ENCODE data around the gene P2RX7.

P2RX7 gene

GRCh38 chr12:121090586-121091514 lies 41.8 kb upstream of the P2RX7 start:
- Histone ChIP-seq H3K4me3 (ENCODE audit: low read length) (no peak overlapping the region), H3K9me3 (replicated peaks; ENCODE audit: low read length) (no peaks in the 10 kb centered on the region), H3K4me2 (ENCODE audit: low read length) (no peak overlapping the region), H3K9ac (ENCODE audit: low read depth, low read length) (no peak overlapping the region), H3K4me1 (ENCODE audit: control insufficient read depth, insufficient read depth, low read length) (peaks cover 6% of the 10 kb centered on the region), H3K27me3 (ENCODE audit: control insufficient read depth, insufficient read depth, low read length) (peaks cover 55% of the 10 kb centered on the region), H3K36me3 (ENCODE audit: insufficient read depth, low read length) (no peaks in the 10 kb centered on the region)

GRCh38 chr12:121092034-121092433 lies 40.6 kb upstream of the P2RX7 start:
- Histone ChIP-seq H3K9me3 (replicated peaks; ENCODE audit: low read length) (no peaks in the 10 kb centered on the region), H3K9ac (ENCODE audit: low read depth, low read length) (no peak overlapping the region), H3K27me3 (ENCODE audit: control insufficient read depth, insufficient read depth, low read length) (peaks cover 45% of the 10 kb centered on the region), H3K4me3 (ENCODE audit: low read length) (no peak overlapping the region), H3K4me2 (ENCODE audit: low read length) (no peak overlapping the region), H3K4me1 (ENCODE audit: control insufficient read depth, insufficient read depth, low read length) (peaks cover 6% of the 10 kb centered on the region), H3K36me3 (ENCODE audit: insufficient read depth, low read length) (no peaks in the 10 kb centered on the region)

- no peak overlapping the region for H3K4me3 ChIP-seq (ENCODE audit: low read length)
- H3K9me3 ChIP-seq (replicated peaks; ENCODE audit: low read length) = no peaks in the 10 kb centered on the region
- no peaks in the 10 kb centered on the region for H3K36me3 ChIP-seq (ENCODE audit: insufficient read depth, low read length)
- H3K4me1 ChIP-seq (ENCODE audit: control insufficient read depth, insufficient read depth, low read length) = peaks cover 6% of the 10 kb centered on the region
- H3K9ac ChIP-seq (ENCODE audit: low read depth, low read length) = no peak overlapping the region
- no peak overlapping the region for H3K4me2 ChIP-seq (ENCODE audit: low read length)
- H3K27me3 ChIP-seq (ENCODE audit: control insufficient read depth, insufficient read depth, low read length) = peaks cover 31% of the 10 kb centered on the region
Observed at GRCh38 chr12:121093487-121093891, 39.2 kb upstream of the P2RX7 start.

GRCh38 chr12:121095544-121096198 lies 37.0 kb upstream of the P2RX7 start:
- Histone ChIP-seq H3K9me3 (replicated peaks; ENCODE audit: low read length) (no peaks in the 10 kb centered on the region), H3K4me3 (ENCODE audit: low read length) (peak overlapping the region; percentile 68), H3K27me3 (ENCODE audit: control insufficient read depth, insufficient read depth, low read length) (peaks cover 28% of the 10 kb centered on the region), H3K4me1 (ENCODE audit: control insufficient read depth, insufficient read depth, low read length) (peaks cover 6% of the 10 kb centered on the region), H3K36me3 (ENCODE audit: insufficient read depth, low read length) (no peaks in the 10 kb centered on the region), H3K4me2 (ENCODE audit: low read length) (peak overlapping the region; percentile 79), H3K9ac (ENCODE audit: low read depth, low read length) (no peak overlapping the region)

- H3K9me3 ChIP-seq (replicated peaks; ENCODE audit: low read length) = no peaks in the 10 kb centered on the region
Observed at GRCh38 chr12:121096199-121096798, 36.4 kb upstream of the P2RX7 start.

GRCh38 chr12:121099779-121100178 lies 32.9 kb upstream of the P2RX7 start:
- Histone ChIP-seq H3K36me3 (ENCODE audit: insufficient read depth, low read length) (no peaks in the 10 kb centered on the region), H3K9ac (ENCODE audit: low read depth, low read length) (no peak overlapping the region), H3K4me3 (ENCODE audit: low read length) (no peak overlapping the region), H3K4me2 (ENCODE audit: low read length) (no peak overlapping the region), H3K9me3 (replicated peaks; ENCODE audit: low read length) (no peaks in the 10 kb centered on the region), H3K4me1 (ENCODE audit: control insufficient read depth, insufficient read depth, low read length) (peaks cover 6% of the 10 kb centered on the region), H3K27me3 (ENCODE audit: control insufficient read depth, insufficient read depth, low read length) (peaks cover 24% of the 10 kb centered on the region)

More at GRCh38 chr12:121096199-121096798, 36.4 kb upstream of the P2RX7 start:
- Histone ChIP-seq H3K27me3 (ENCODE audit: control insufficient read depth, insufficient read depth, low read length) (peaks cover 22% of the 10 kb centered on the region), H3K36me3 (ENCODE audit: insufficient read depth, low read length) (no peaks in the 10 kb centered on the region), H3K4me1 (ENCODE audit: control insufficient read depth, insufficient read depth, low read length) (peaks cover 6% of the 10 kb centered on the region), H3K9ac (ENCODE audit: low read depth, low read length) (no peak overlapping the region), H3K4me3 (ENCODE audit: low read length) (peak overlapping the region; percentile 68), H3K4me2 (ENCODE audit: low read length) (peak overlapping the region; percentile 79)

- Histone ChIP-seq H3K9ac (ENCODE audit: low read depth, low read length) (no peak overlapping the region), H3K4me3 (ENCODE audit: low read length) (no peak overlapping the region), H3K36me3 (ENCODE audit: insufficient read depth, low read length) (no peaks in the 10 kb centered on the region), H3K9me3 (replicated peaks; ENCODE audit: low read length) (no peaks in the 10 kb centered on the region), H3K4me1 (ENCODE audit: control insufficient read depth, insufficient read depth, low read length) (no peaks in the 10 kb centered on the region), H3K27me3 (ENCODE audit: control insufficient read depth, insufficient read depth, low read length) (peaks cover 16% of the 10 kb centered on the region), H3K4me2 (ENCODE audit: low read length) (no peak overlapping the region)
Observed at GRCh38 chr12:121102307-121102706, 30.4 kb upstream of the P2RX7 start.

- no peaks in the 10 kb centered on the region for H3K36me3 ChIP-seq (ENCODE audit: insufficient read depth, low read length)
- H3K4me3 ChIP-seq (ENCODE audit: low read length) = no peak overlapping the region
- no peaks in the 10 kb centered on the region for H3K9me3 ChIP-seq (replicated peaks; ENCODE audit: low read length)
- H3K9ac ChIP-seq (ENCODE audit: low read depth, low read length) = no peak overlapping the region
- no peak overlapping the region for H3K4me2 ChIP-seq (ENCODE audit: low read length)
- no peaks in the 10 kb centered on the region for H3K4me1 ChIP-seq (ENCODE audit: control insufficient read depth, insufficient read depth, low read length)
- peaks cover 13% of the 10 kb centered on the region for H3K27me3 ChIP-seq (ENCODE audit: control insufficient read depth, insufficient read depth, low read length)
Observed at GRCh38 chr12:121107681-121108080, 25.0 kb upstream of the P2RX7 start.

- H3K4me3 ChIP-seq (ENCODE audit: low read length) = no peak overlapping the region
- no peaks in the 10 kb centered on the region for H3K9me3 ChIP-seq (replicated peaks; ENCODE audit: low read length)
- no peak overlapping the region for H3K4me2 ChIP-seq (ENCODE audit: low read length)
- no peaks in the 10 kb centered on the region for H3K36me3 ChIP-seq (ENCODE audit: insufficient read depth, low read length)
- H3K27me3 ChIP-seq (ENCODE audit: control insufficient read depth, insufficient read depth, low read length) = peaks cover 13% of the 10 kb centered on the region
- no peaks in the 10 kb centered on the region for H3K4me1 ChIP-seq (ENCODE audit: control insufficient read depth, insufficient read depth, low read length)
- no peak overlapping the region for H3K9ac ChIP-seq (ENCODE audit: low read depth, low read length)
Observed at GRCh38 chr12:121108492-121108891, 24.2 kb upstream of the P2RX7 start.

GRCh38 chr12:121110211-121110940 lies 22.3 kb upstream of the P2RX7 start:
- no peak overlapping the region for H3K4me3 ChIP-seq (ENCODE audit: low read length)
- no peaks in the 10 kb centered on the region for H3K4me1 ChIP-seq (ENCODE audit: control insufficient read depth, insufficient read depth, low read length)
- H3K27me3 ChIP-seq (ENCODE audit: control insufficient read depth, insufficient read depth, low read length) = peaks cover 5% of the 10 kb centered on the region
- H3K9me3 ChIP-seq (replicated peaks; ENCODE audit: low read length) = no peaks in the 10 kb centered on the region
- H3K9ac ChIP-seq (ENCODE audit: low read depth, low read length) = no peak overlapping the region
- no peak overlapping the region for H3K4me2 ChIP-seq (ENCODE audit: low read length)
- no peaks in the 10 kb centered on the region for H3K36me3 ChIP-seq (ENCODE audit: insufficient read depth, low read length)

- Histone ChIP-seq H3K27me3 (ENCODE audit: control insufficient read depth, insufficient read depth, low read length) (peaks cover 10% of the 10 kb centered on the region), H3K4me2 (ENCODE audit: low read length) (no peak overlapping the region), H3K4me3 (ENCODE audit: low read length) (no peak overlapping the region), H3K9me3 (replicated peaks; ENCODE audit: low read length) (no peaks in the 10 kb centered on the region), H3K4me1 (ENCODE audit: control insufficient read depth, insufficient read depth, low read length) (no peaks in the 10 kb centered on the region), H3K9ac (ENCODE audit: low read depth, low read length) (no peak overlapping the region), H3K36me3 (ENCODE audit: insufficient read depth, low read length) (no peaks in the 10 kb centered on the region)
Observed at GRCh38 chr12:121111684-121112083, 21.0 kb upstream of the P2RX7 start.

All from skeletal muscle satellite cell (primary cell).